ENCODE measurements around the gene SPTBN5.
A peak's percentile ranks its signal among the peaks of the same experiment; 100 is the strongest.

The SPTBN5 gene

GRCh38 chr15:41827880-41828806 lies 65.7 kb downstream of the SPTBN5 start, which contains the start of gene JMJD7:
TSS of gene JMJD7 (plus strand) at chr15:41828092. CDS start at chr15:41828125, 33 bp downstream.
- H3K36me3 ChIP-seq (ENCODE audit: control insufficient read depth in 1 of 2, insufficient read depth in 2 of 2, low read length in 2 of 2), result peaks cover 8 to 35% of the 10 kb centered on the region in 2 donors
- H3K27me3 ChIP-seq (ENCODE audit: low read depth, low read length), result no peaks in the 10 kb centered on the region
- peak within 1 kb of the TSS; percentile 76 for H3K27ac ChIP-seq (ENCODE audit: low read length)
- H3K4me3 ChIP-seq (ENCODE audit: low read depth in 1 of 2, low read length in 2 of 2), result peak within 1 kb of the TSS; percentile 68 to 74
- H3K4me1 ChIP-seq (ENCODE audit: control insufficient read depth in 1 of 2, insufficient read depth in 2 of 2, low read length in 2 of 2), result peaks cover 0 to 10% of the 10 kb centered on the region in 2 donors
- no peaks in the 10 kb centered on the region for H3K9me3 ChIP-seq (ENCODE audit: control insufficient read depth in 1 of 2, low read length in 2 of 2)

GRCh38 chr15:41827290-41827879 lies 66.5 kb downstream of the SPTBN5 start:
- no peaks in the 10 kb centered on the region for H3K27me3 ChIP-seq (ENCODE audit: low read depth, low read length)
- H3K4me3 ChIP-seq (ENCODE audit: low read depth in 1 of 2, low read length in 2 of 2), result peak overlapping the region; percentile 61 to 68
- no peak overlapping the region for H3K27ac ChIP-seq (ENCODE audit: low read length)
- H3K36me3 ChIP-seq (ENCODE audit: control insufficient read depth in 1 of 2, insufficient read depth in 2 of 2, low read length in 2 of 2), result peaks cover 16 to 42% of the 10 kb centered on the region in 2 donors
- no peaks in the 10 kb centered on the region for H3K9me3 ChIP-seq (ENCODE audit: control insufficient read depth in 1 of 2, low read length in 2 of 2)
- H3K4me1 ChIP-seq (ENCODE audit: control insufficient read depth in 1 of 2, insufficient read depth in 2 of 2, low read length in 2 of 2), result peaks cover 0 to 10% of the 10 kb centered on the region in 2 donors

- Histone ChIP-seq H3K4me1 (ENCODE audit: control insufficient read depth in 1 of 2, insufficient read depth in 2 of 2, low read length in 2 of 2) (peaks cover 0 to 10% of the 10 kb centered on the region in 2 donors), H3K9me3 (ENCODE audit: control insufficient read depth in 1 of 2, low read length in 2 of 2) (no peaks in the 10 kb centered on the region), H3K4me3 (ENCODE audit: low read depth in 1 of 2, low read length in 2 of 2) (no peak overlapping the region), H3K36me3 (ENCODE audit: control insufficient read depth in 1 of 2, insufficient read depth in 2 of 2, low read length in 2 of 2) (peaks cover 30 to 49% of the 10 kb centered on the region in 2 donors), H3K27ac (ENCODE audit: low read length) (no peak overlapping the region), H3K27me3 (ENCODE audit: low read depth, low read length) (no peaks in the 10 kb centered on the region)
Measured at GRCh38 chr15:41825572-41826535, 68.0 kb downstream of the SPTBN5 start.

GRCh38 chr15:41825145-41825544 lies 68.7 kb downstream of the SPTBN5 start:
- Histone ChIP-seq H3K4me1 (ENCODE audit: control insufficient read depth in 1 of 2, insufficient read depth in 2 of 2, low read length in 2 of 2) (peaks cover 0 to 10% of the 10 kb centered on the region in 2 donors), H3K27ac (ENCODE audit: low read length) (no peak overlapping the region), H3K9me3 (ENCODE audit: control insufficient read depth in 1 of 2, low read length in 2 of 2) (no peaks in the 10 kb centered on the region), H3K36me3 (ENCODE audit: control insufficient read depth in 1 of 2, insufficient read depth in 2 of 2, low read length in 2 of 2) (peaks cover 37 to 55% of the 10 kb centered on the region in 2 donors), H3K4me3 (ENCODE audit: low read depth in 1 of 2, low read length in 2 of 2) (no peak overlapping the region), H3K27me3 (ENCODE audit: low read depth, low read length) (no peaks in the 10 kb centered on the region)

- Histone ChIP-seq H3K27ac (ENCODE audit: low read length) (no peak overlapping the region), H3K9me3 (ENCODE audit: control insufficient read depth in 1 of 2, low read length in 2 of 2) (no peaks in the 10 kb centered on the region), H3K36me3 (ENCODE audit: control insufficient read depth in 1 of 2, insufficient read depth in 2 of 2, low read length in 2 of 2) (peaks cover 42 to 64% of the 10 kb centered on the region in 2 donors), H3K4me1 (ENCODE audit: control insufficient read depth in 1 of 2, insufficient read depth in 2 of 2, low read length in 2 of 2) (peaks cover 0 to 10% of the 10 kb centered on the region in 2 donors), H3K4me3 (ENCODE audit: low read depth in 1 of 2, low read length in 2 of 2) (no peak overlapping the region), H3K27me3 (ENCODE audit: low read depth, low read length) (no peaks in the 10 kb centered on the region)
Measured at GRCh38 chr15:41824062-41824745, 69.6 kb downstream of the SPTBN5 start.

GRCh38 chr15:41823502-41823901 lies 70.4 kb downstream of the SPTBN5 start:
- Histone ChIP-seq H3K9me3 (ENCODE audit: control insufficient read depth in 1 of 2, low read length in 2 of 2) (no peaks in the 10 kb centered on the region), H3K4me3 (ENCODE audit: low read depth in 1 of 2, low read length in 2 of 2) (no peak overlapping the region), H3K27ac (ENCODE audit: low read length) (no peak overlapping the region), H3K36me3 (ENCODE audit: control insufficient read depth in 1 of 2, insufficient read depth in 2 of 2, low read length in 2 of 2) (peaks cover 47 to 71% of the 10 kb centered on the region in 2 donors), H3K27me3 (ENCODE audit: low read depth, low read length) (no peaks in the 10 kb centered on the region), H3K4me1 (ENCODE audit: control insufficient read depth in 1 of 2, insufficient read depth in 2 of 2, low read length in 2 of 2) (peaks cover 0 to 7% of the 10 kb centered on the region in 2 donors)

- Histone ChIP-seq H3K4me1 (ENCODE audit: control insufficient read depth in 1 of 2, insufficient read depth in 2 of 2, low read length in 2 of 2) (peaks cover 0 to 7% of the 10 kb centered on the region in 2 donors), H3K27ac (ENCODE audit: low read length) (no peak overlapping the region), H3K9me3 (ENCODE audit: control insufficient read depth in 1 of 2, low read length in 2 of 2) (no peaks in the 10 kb centered on the region), H3K36me3 (ENCODE audit: control insufficient read depth in 1 of 2, insufficient read depth in 2 of 2, low read length in 2 of 2) (peaks cover 52 to 76% of the 10 kb centered on the region in 2 donors), H3K4me3 (ENCODE audit: low read depth in 1 of 2, low read length in 2 of 2) (no peak overlapping the region), H3K27me3 (ENCODE audit: low read depth, low read length) (no peaks in the 10 kb centered on the region)
Measured at GRCh38 chr15:41822957-41823356, 70.9 kb downstream of the SPTBN5 start.

- Histone ChIP-seq H3K36me3 (ENCODE audit: control insufficient read depth in 1 of 2, insufficient read depth in 2 of 2, low read length in 2 of 2) (peaks cover 57 to 81% of the 10 kb centered on the region in 2 donors), H3K27me3 (ENCODE audit: low read depth, low read length) (no peaks in the 10 kb centered on the region), H3K4me1 (ENCODE audit: control insufficient read depth in 1 of 2, insufficient read depth in 2 of 2, low read length in 2 of 2) (peaks cover 0 to 5% of the 10 kb centered on the region in 2 donors), H3K4me3 (ENCODE audit: low read depth in 1 of 2, low read length in 2 of 2) (no peak overlapping the region), H3K27ac (ENCODE audit: low read length) (no peak overlapping the region), H3K9me3 (ENCODE audit: control insufficient read depth in 1 of 2, low read length in 2 of 2) (no peaks in the 10 kb centered on the region)
Measured at GRCh38 chr15:41822471-41822870, 71.4 kb downstream of the SPTBN5 start.

GRCh38 chr15:41821831-41822230 lies 72.0 kb downstream of the SPTBN5 start:
- peaks cover 62 to 88% of the 10 kb centered on the region in 2 donors for H3K36me3 ChIP-seq (ENCODE audit: control insufficient read depth in 1 of 2, insufficient read depth in 2 of 2, low read length in 2 of 2)
- no peaks in the 10 kb centered on the region for H3K27me3 ChIP-seq (ENCODE audit: low read depth, low read length)
- H3K4me3 ChIP-seq (ENCODE audit: low read depth in 1 of 2, low read length in 2 of 2), result no peak overlapping the region
- H3K27ac ChIP-seq (ENCODE audit: low read length), result no peak overlapping the region
- H3K4me1 ChIP-seq (ENCODE audit: control insufficient read depth in 1 of 2, insufficient read depth in 2 of 2, low read length in 2 of 2), result no peaks in the 10 kb centered on the region
- no peaks in the 10 kb centered on the region for H3K9me3 ChIP-seq (ENCODE audit: control insufficient read depth in 1 of 2, low read length in 2 of 2)

GRCh38 chr15:41820791-41821423 lies 72.9 kb downstream of the SPTBN5 start:
- H3K27ac ChIP-seq (ENCODE audit: low read length), result no peak overlapping the region
- H3K27me3 ChIP-seq (ENCODE audit: low read depth, low read length), result no peaks in the 10 kb centered on the region
- no peaks in the 10 kb centered on the region for H3K9me3 ChIP-seq (ENCODE audit: control insufficient read depth in 1 of 2, low read length in 2 of 2)
- H3K36me3 ChIP-seq (ENCODE audit: control insufficient read depth in 1 of 2, insufficient read depth in 2 of 2, low read length in 2 of 2), result peaks cover 67 to 96% of the 10 kb centered on the region in 2 donors
- H3K4me3 ChIP-seq (ENCODE audit: low read depth in 1 of 2, low read length in 2 of 2), result no peak overlapping the region
- no peaks in the 10 kb centered on the region for H3K4me1 ChIP-seq (ENCODE audit: control insufficient read depth in 1 of 2, insufficient read depth in 2 of 2, low read length in 2 of 2)

Data from muscle layer of duodenum (tissue), 2 donors.